ENCODE measurements around the gene GSTCD.

- TF ChIP-seq, protein P1, sequence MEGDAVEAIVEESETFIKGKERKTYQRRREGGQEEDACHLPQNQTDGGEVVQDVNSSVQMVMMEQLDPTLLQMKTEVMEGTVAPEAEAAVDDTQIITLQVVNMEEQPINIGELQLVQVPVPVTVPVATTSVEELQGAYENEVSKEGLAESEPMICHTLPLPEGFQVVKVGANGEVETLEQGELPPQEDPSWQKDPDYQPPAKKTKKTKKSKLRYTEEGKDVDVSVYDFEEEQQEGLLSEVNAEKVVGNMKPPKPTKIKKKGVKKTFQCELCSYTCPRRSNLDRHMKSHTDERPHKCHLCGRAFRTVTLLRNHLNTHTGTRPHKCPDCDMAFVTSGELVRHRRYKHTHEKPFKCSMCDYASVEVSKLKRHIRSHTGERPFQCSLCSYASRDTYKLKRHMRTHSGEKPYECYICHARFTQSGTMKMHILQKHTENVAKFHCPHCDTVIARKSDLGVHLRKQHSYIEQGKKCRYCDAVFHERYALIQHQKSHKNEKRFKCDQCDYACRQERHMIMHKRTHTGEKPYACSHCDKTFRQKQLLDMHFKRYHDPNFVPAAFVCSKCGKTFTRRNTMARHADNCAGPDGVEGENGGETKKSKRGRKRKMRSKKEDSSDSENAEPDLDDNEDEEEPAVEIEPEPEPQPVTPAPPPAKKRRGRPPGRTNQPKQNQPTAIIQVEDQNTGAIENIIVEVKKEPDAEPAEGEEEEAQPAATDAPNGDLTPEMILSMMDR (conservative IDR thresholded peaks at IDR 0.05; ENCODE audit: low read length) = no peak
- TF ChIP-seq EZH2phosphoT487 (IDR thresholded peaks at IDR 0.05; ENCODE audit: borderline replicate concordance) = no peak
Observed at GRCh38 chr4:105887508-105887907, 178.9 kb downstream of the GSTCD start.

Measured in Loucy (cell line).